Measurements from ENCODE around the gene ZSCAN10.

The ZSCAN10 gene

GRCh38 chr16:3144321-3144983, 45.4 kb upstream of the ZSCAN10 start:
- no peak for TF ChIP-seq CTCF (IDR thresholded peaks at IDR 0.05; ENCODE audit: extremely low read depth, missing control alignments)
- DNase-seq (ENCODE audit: low spot score): no peak

GRCh38 chr16:3143598-3144320, 44.7 kb upstream of the ZSCAN10 start:
- no peak for DNase-seq (ENCODE audit: low spot score)

GRCh38 chr16:3143189-3143588, 44.1 kb upstream of the ZSCAN10 start:
- no peak for TF ChIP-seq CTCF (IDR thresholded peaks at IDR 0.05; ENCODE audit: extremely low read depth, missing control alignments)
- DNase-seq (ENCODE audit: low spot score): no peak

More at GRCh38 chr16:3143598-3144320, 44.7 kb upstream of the ZSCAN10 start:
- TF ChIP-seq CTCF (IDR thresholded peaks at IDR 0.05; ENCODE audit: extremely low read depth, missing control alignments): no peak

- TF ChIP-seq CTCF (IDR thresholded peaks at IDR 0.05; ENCODE audit: extremely low read depth, missing control alignments): no peak
- no peak for DNase-seq (ENCODE audit: low spot score)
Observed at GRCh38 chr16:3142770-3143169, 43.7 kb upstream of the ZSCAN10 start.

GRCh38 chr16:3142327-3142726, 43.2 kb upstream of the ZSCAN10 start:
- DNase-seq (ENCODE audit: low spot score): no peak
- TF ChIP-seq CTCF (IDR thresholded peaks at IDR 0.05; ENCODE audit: extremely low read depth, missing control alignments): no peak

GRCh38 chr16:3141781-3142311, 42.8 kb upstream of the ZSCAN10 start:
- no peak for DNase-seq (ENCODE audit: low spot score)
- no peak for TF ChIP-seq CTCF (IDR thresholded peaks at IDR 0.05; ENCODE audit: extremely low read depth, missing control alignments)
